A673 (cell line): ENCODE results near the gene HNMT.
"Not testable (repeated sequence)": the region's sequence is repeated elsewhere in the genome, so short reads cannot be mapped to it uniquely, and the experiment has no call there.

Experiments
- EZH2 ChIP-seq: fragments of 200-600 bp; sonication (generic); IDR thresholded peaks from 2 replicates; pipeline ENCODE4 v1.6.1; 2017; ENCODE audit warnings: borderline replicate concordance, low read depth, mild to moderate bottlenecking, mixed read lengths, antibody characterized with exemption, low read length; ENCODE audit not compliant: poor library complexity, severe bottlenecking
- TF ChIP-seq, protein P1 (sequence below): fragments of 300-800, 200-600 bp; sonication (generic); conservative IDR thresholded peaks from 2 replicates; pipeline ENCODE4 v1.5.1; 2017; ENCODE audit warnings: low read depth, mild to moderate bottlenecking, antibody characterized with exemption, low read length, moderate library complexity, mixed read lengths

DNA sequence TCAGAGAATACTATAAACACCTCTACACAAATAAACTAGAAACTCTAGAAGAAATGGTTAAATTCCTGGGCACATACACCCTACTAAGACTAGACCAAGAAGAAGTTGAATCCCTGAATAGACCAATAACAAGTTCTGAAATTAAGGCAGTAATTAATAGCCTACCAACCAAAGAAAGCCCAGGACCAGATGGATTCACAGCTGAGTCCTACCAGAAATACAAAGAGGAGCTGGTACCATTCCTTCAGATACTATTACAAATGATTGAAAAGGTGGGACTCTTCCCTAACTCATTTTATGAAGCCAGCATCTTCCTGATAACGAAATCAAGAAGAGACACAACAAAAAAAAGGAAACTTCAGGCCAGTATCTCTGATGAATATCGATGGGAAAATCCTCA lies 31.1 kb downstream of the HNMT start:
- not testable (repeated sequence) for TF ChIP-seq EZH2
- TF ChIP-seq, protein P1, sequence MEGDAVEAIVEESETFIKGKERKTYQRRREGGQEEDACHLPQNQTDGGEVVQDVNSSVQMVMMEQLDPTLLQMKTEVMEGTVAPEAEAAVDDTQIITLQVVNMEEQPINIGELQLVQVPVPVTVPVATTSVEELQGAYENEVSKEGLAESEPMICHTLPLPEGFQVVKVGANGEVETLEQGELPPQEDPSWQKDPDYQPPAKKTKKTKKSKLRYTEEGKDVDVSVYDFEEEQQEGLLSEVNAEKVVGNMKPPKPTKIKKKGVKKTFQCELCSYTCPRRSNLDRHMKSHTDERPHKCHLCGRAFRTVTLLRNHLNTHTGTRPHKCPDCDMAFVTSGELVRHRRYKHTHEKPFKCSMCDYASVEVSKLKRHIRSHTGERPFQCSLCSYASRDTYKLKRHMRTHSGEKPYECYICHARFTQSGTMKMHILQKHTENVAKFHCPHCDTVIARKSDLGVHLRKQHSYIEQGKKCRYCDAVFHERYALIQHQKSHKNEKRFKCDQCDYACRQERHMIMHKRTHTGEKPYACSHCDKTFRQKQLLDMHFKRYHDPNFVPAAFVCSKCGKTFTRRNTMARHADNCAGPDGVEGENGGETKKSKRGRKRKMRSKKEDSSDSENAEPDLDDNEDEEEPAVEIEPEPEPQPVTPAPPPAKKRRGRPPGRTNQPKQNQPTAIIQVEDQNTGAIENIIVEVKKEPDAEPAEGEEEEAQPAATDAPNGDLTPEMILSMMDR: not testable (repeated sequence)
